KMS-11 (cell line): Measurements from ENCODE around the gene SUPT20HL2.

ENCODE experiments used
- H2AFZ ChIP-seq: fragments of 200-600 bp; sonication (generic); 2 replicates; pipeline ENCODE4 v1.6.1; 2016; ENCODE audit warnings: antibody characterized with exemption, mixed run types, low read depth
- H3K27ac ChIP-seq: fragments of 200-600 bp; sonication (generic); 2 replicates; pipeline ENCODE4 v1.6.1; 2016; ENCODE audit warnings: mild to moderate bottlenecking, mixed run types
- H3K27me3 ChIP-seq: fragments of 200-600 bp; sonication (generic); 2 replicates; pipeline ENCODE4 v1.6.1; 2017; ENCODE audit warnings: mild to moderate bottlenecking, low read depth, mixed run types, moderate library complexity; ENCODE audit not compliant: insufficient read depth
- H3K36me3 ChIP-seq: fragments of 200-600 bp; sonication (generic); 2 replicates; pipeline ENCODE4 v1.6.1; 2017; ENCODE audit warnings: mild to moderate bottlenecking, mixed run types; ENCODE audit not compliant: insufficient read depth
- H3K4me1 ChIP-seq: fragments of 200-600 bp; sonication (generic); 2 replicates; pipeline ENCODE4 v1.6.1; 2016; ENCODE audit warnings: mild to moderate bottlenecking, low read depth, mixed run types; ENCODE audit not compliant: poor library complexity, severe bottlenecking
- H3K4me2 ChIP-seq: fragments of 200-600 bp; sonication (generic); 2 replicates; pipeline ENCODE4 v1.7.0; 2016; ENCODE audit warnings: mild to moderate bottlenecking, mixed run types
- H3K4me3 ChIP-seq: fragments of 200-600 bp; sonication (generic); IDR thresholded peaks from 2 replicates; pipeline ENCODE4 v1.6.1; 2017; ENCODE audit warnings: low read depth, low read length, mixed read lengths; ENCODE audit not compliant: insufficient read depth
- H3K79me2 ChIP-seq: fragments of 200-600 bp; sonication (generic); 2 replicates; pipeline ENCODE4 v1.6.1; 2016; ENCODE audit warnings: low read depth, mixed run types; ENCODE audit not compliant: insufficient read depth
- H3K9ac ChIP-seq: fragments of 200-600 bp; sonication (generic); 2 replicates; pipeline ENCODE4 v1.6.1; 2016; ENCODE audit warnings: mild to moderate bottlenecking, mixed run types
- H4K20me1 ChIP-seq: fragments of 200-600 bp; sonication (generic); 2 replicates; pipeline ENCODE4 v1.6.1; 2016; ENCODE audit warnings: mild to moderate bottlenecking, mixed run types; ENCODE audit not compliant: insufficient read depth
- CTCF ChIP-seq: fragments of 200-600 bp; sonication (generic); conservative IDR thresholded peaks from 2 replicates; pipeline ENCODE4 v1.6.1; 2017; ENCODE audit warnings: low read depth, mild to moderate bottlenecking, antibody characterized with exemption, low read length, moderate library complexity, mixed read lengths

The SUPT20HL2 gene

GRCh38 chrX:24276015-24276414, 37.9 kb downstream of the SUPT20HL2 start:
- Histone ChIP-seq H3K4me3 (no peak overlapping the region), H3K4me1 (no peaks in the 10 kb centered on the region), H4K20me1 (no peaks in the 10 kb centered on the region), H3K27ac (no peak overlapping the region), H3K27me3 (no peaks in the 10 kb centered on the region), H3K36me3 (no peaks in the 10 kb centered on the region), H3K4me2 (no peak overlapping the region), H3K9ac (no peak overlapping the region), H3K79me2 (no peaks in the 10 kb centered on the region), H2AFZ (no peak overlapping the region)
- no peak for TF ChIP-seq CTCF

GRCh38 chrX:24271262-24271661, 42.6 kb downstream of the SUPT20HL2 start:
- TF ChIP-seq CTCF = no peak
- no peak overlapping the region for H3K4me3 ChIP-seq
- H3K27ac ChIP-seq = no peak overlapping the region
- no peaks in the 10 kb centered on the region for H4K20me1 ChIP-seq
- H2AFZ ChIP-seq = no peak overlapping the region
- H3K9ac ChIP-seq = no peak overlapping the region
- no peaks in the 10 kb centered on the region for H3K79me2 ChIP-seq
- H3K4me2 ChIP-seq = no peak overlapping the region
- H3K27me3 ChIP-seq = no peaks in the 10 kb centered on the region
- H3K4me1 ChIP-seq = no peaks in the 10 kb centered on the region
- H3K36me3 ChIP-seq = no peaks in the 10 kb centered on the region

- no peak for TF ChIP-seq CTCF
- Histone ChIP-seq H3K27me3 (no peaks in the 10 kb centered on the region), H2AFZ (no peak overlapping the region), H3K27ac (no peak overlapping the region), H3K36me3 (no peaks in the 10 kb centered on the region), H3K4me2 (no peak overlapping the region), H4K20me1 (no peaks in the 10 kb centered on the region), H3K79me2 (no peaks in the 10 kb centered on the region), H3K9ac (no peak overlapping the region), H3K4me1 (no peaks in the 10 kb centered on the region), H3K4me3 (no peak overlapping the region)
These were observed 45.1 kb downstream of the SUPT20HL2 start for GRCh38 chrX:24268786-24269185.

- no peaks in the 10 kb centered on the region for H3K36me3 ChIP-seq
- H2AFZ ChIP-seq = no peak overlapping the region
- no peak overlapping the region for H3K27ac ChIP-seq
These were observed 46.9 kb downstream of the SUPT20HL2 start for GRCh38 chrX:24266996-24267395.

More at GRCh38 chrX:24266996-24267395, 46.9 kb downstream of the SUPT20HL2 start:
- no peak for TF ChIP-seq CTCF
- Histone ChIP-seq H3K4me1 (no peaks in the 10 kb centered on the region), H3K27me3 (no peaks in the 10 kb centered on the region), H3K79me2 (no peaks in the 10 kb centered on the region), H3K4me2 (no peak overlapping the region), H3K4me3 (no peak overlapping the region), H3K9ac (no peak overlapping the region), H4K20me1 (no peaks in the 10 kb centered on the region)
